Measurements from ENCODE around the gene PGR. TPM values are rescaled to one million over a fixed set of nuclear protein-coding genes. Genes with fewer than 3 reads are reported as not detected.

PGR gene
- total RNA-seq, 1 experiment from 2014 or later: not detected

GRCh38 chr11:101133190-101133589 is 3.6 kb upstream of the PGR start:
- no peak overlapping the region for H3K4me2 ChIP-seq
- no peaks in the 10 kb centered on the region for H3K4me1 ChIP-seq (replicated peaks; ENCODE audit: insufficient read depth)
- ChIA-PET CTCF (no interaction called here), POLR2A (ENCODE audit: unreplicated experiment) (no interaction called here)
- H3K9me3 ChIP-seq (ENCODE audit: insufficient read depth, low read depth): no peaks in the 10 kb centered on the region
- H3K79me2 ChIP-seq (ENCODE audit: low read depth): no peaks in the 10 kb centered on the region
- no TSS peak for BruUV-seq (replicated peaks)
- no peak for DNase-seq
- TF ChIP-seq CTCF (conservative IDR thresholded peaks at IDR 0.05) (no peak), EZH2 (IDR thresholded peaks at IDR 0.05; ENCODE audit: low read depth) (no peak)
- intact Hi-C loops (cut with micrococcal nuclease; ENCODE audit: unreplicated experiment): no loop called here
- no peak overlapping the region for H3K27ac ChIP-seq
- H3K36me3 ChIP-seq (ENCODE audit: low read depth): no peaks in the 10 kb centered on the region
- H3K27me3 ChIP-seq (ENCODE audit: insufficient read depth, low read depth): no peaks in the 10 kb centered on the region
- H3F3A ChIP-seq (ENCODE audit: insufficient read depth, low read depth): no peaks in the 10 kb centered on the region
- H3K9me2 ChIP-seq (ENCODE audit: insufficient read depth): no peaks in the 10 kb centered on the region
- no peak overlapping the region for H3K4me3 ChIP-seq
- no peak overlapping the region for H2AFZ ChIP-seq
- no peaks in the 10 kb centered on the region for H4K20me1 ChIP-seq (ENCODE audit: insufficient read depth)

- H3K4me3 ChIP-seq: no peak overlapping the region
- no peak overlapping the region for H3K4me2 ChIP-seq
- H3K79me2 ChIP-seq (ENCODE audit: low read depth): no peaks in the 10 kb centered on the region
- intact Hi-C loops (cut with micrococcal nuclease; ENCODE audit: unreplicated experiment): no loop called here
- no peaks in the 10 kb centered on the region for H3K9me3 ChIP-seq (ENCODE audit: insufficient read depth, low read depth)
- POLR2A ChIA-PET (ENCODE audit: unreplicated experiment): no interaction called here
- CTCF ChIA-PET: no interaction called here
- no peaks in the 10 kb centered on the region for H3K27me3 ChIP-seq (ENCODE audit: insufficient read depth, low read depth)
- no peaks in the 10 kb centered on the region; the same call in 1 of the 2 replicates for H3K9me2 ChIP-seq (ENCODE audit: insufficient read depth)
- no peaks in the 10 kb centered on the region for H3F3A ChIP-seq (ENCODE audit: insufficient read depth, low read depth)
- TF ChIP-seq EZH2 (IDR thresholded peaks at IDR 0.05; ENCODE audit: low read depth) (no peak), CTCF (conservative IDR thresholded peaks at IDR 0.05) (no peak)
- DNase-seq: no peak
- no peaks in the 10 kb centered on the region for H3K36me3 ChIP-seq (ENCODE audit: low read depth)
- H2AFZ ChIP-seq: no peak overlapping the region
- BruUV-seq (replicated peaks): no TSS peak
- no peaks in the 10 kb centered on the region for H4K20me1 ChIP-seq (ENCODE audit: insufficient read depth)
- H3K4me1 ChIP-seq (replicated peaks; ENCODE audit: insufficient read depth): no peaks in the 10 kb centered on the region
- no peak overlapping the region for H3K27ac ChIP-seq
These were observed 926 bp downstream of the PGR start for GRCh38 chr11:101128571-101129202.

GRCh38 chr11:101127699-101128570 is 1.7 kb downstream of the PGR start:
- Histone ChIP-seq H3K9me3 (ENCODE audit: insufficient read depth, low read depth) (no peaks in the 10 kb centered on the region), H3K36me3 (ENCODE audit: low read depth) (no peaks in the 10 kb centered on the region), H3K4me2 (no peak overlapping the region), H3K27ac (no peak overlapping the region), H4K20me1 (ENCODE audit: insufficient read depth) (no peaks in the 10 kb centered on the region), H3K79me2 (ENCODE audit: low read depth) (no peaks in the 10 kb centered on the region), H3K27me3 (ENCODE audit: insufficient read depth, low read depth) (no peaks in the 10 kb centered on the region), H2AFZ (no peak overlapping the region), H3K9me2 (ENCODE audit: insufficient read depth) (no peaks in the 10 kb centered on the region; the same call in 1 of the 2 replicates), H3F3A (ENCODE audit: insufficient read depth, low read depth) (no peaks in the 10 kb centered on the region), H3K4me3 (no peak overlapping the region), H3K4me1 (replicated peaks; ENCODE audit: insufficient read depth) (no peaks in the 10 kb centered on the region)
- no peak for TF ChIP-seq EZH2 (IDR thresholded peaks at IDR 0.05; ENCODE audit: low read depth)
- TF ChIP-seq CTCF (conservative IDR thresholded peaks at IDR 0.05): no peak
- no peak for DNase-seq
- ChIA-PET POLR2A (ENCODE audit: unreplicated experiment) (no interaction called here), CTCF (no interaction called here)
- intact Hi-C loops (cut with micrococcal nuclease; ENCODE audit: unreplicated experiment): no loop called here
- no TSS peak for BruUV-seq (replicated peaks)

Measured in PC-9 (cell line).